Activated CD4-positive, alpha-beta memory T cell treated with anti-CD3 and anti-CD28 coated beads for 36 hours (primary cell): ENCODE measurements around the gene SPNS3. TPM values are rescaled to one million over a fixed set of nuclear protein-coding genes. Genes with fewer than 3 reads are reported as not detected.

Source experiments
- CTCF ChIA-PET: fragments of 350-600 bp; sonication (Branson Sonifier 250); formaldehyde crosslinking; loops from one replicate; lab custom pipeline; 2021; ENCODE audit warnings: antibody characterized with exemption, inconsistent platforms; lab: Charles Lee
- POLR2A ChIA-PET: fragments of 350-600 bp; sonication (Branson Sonifier 250); formaldehyde crosslinking; loops from one replicate; lab custom pipeline; 2021; ENCODE audit warnings: antibody characterized with exemption; lab: Charles Lee
- DNase-seq: peaks from one replicate; pipeline ENCODE4 v3.0.0-alpha.2; 2020
- H3K27ac Mint-ChIP-seq: one replicate; pipeline ENCODE4 v1.8.0; 2021; ENCODE audit warnings: mixed read lengths
- H3K27me3 Mint-ChIP-seq: one replicate; pipeline ENCODE4 v1.8.0; 2021; ENCODE audit warnings: mixed read lengths
- H3K36me3 Mint-ChIP-seq: one replicate; pipeline ENCODE4 v1.8.0; 2021; ENCODE audit warnings: mixed read lengths
- H3K4me1 Mint-ChIP-seq: one replicate; pipeline ENCODE4 v1.8.0; 2021; ENCODE audit warnings: low read depth, mixed read lengths
- H3K4me3 Mint-ChIP-seq: one replicate; pipeline ENCODE4 v1.8.0; 2021; ENCODE audit warnings: mild to moderate bottlenecking, mixed read lengths
- H3K9me3 Mint-ChIP-seq: one replicate; pipeline ENCODE4 v1.8.0; 2021; ENCODE audit warnings: mixed read lengths
- intact Hi-C: fragments of 100-400 bp; cut with micrococcal nuclease; formaldehyde crosslinking; loops from one replicate; pipeline ENCODE4 v1.15.1; 2023
- total RNA-seq, 2 experiments: library from RNA; stranded (reverse); gene quantifications; one replicate each; pipeline ENCODE4 v1.2.3, GENCODE V29; 2021

SPNS3 gene
- total RNA-seq, 2 experiments from 2014 or later = 6.6 to 6.7 TPM

DNA sequence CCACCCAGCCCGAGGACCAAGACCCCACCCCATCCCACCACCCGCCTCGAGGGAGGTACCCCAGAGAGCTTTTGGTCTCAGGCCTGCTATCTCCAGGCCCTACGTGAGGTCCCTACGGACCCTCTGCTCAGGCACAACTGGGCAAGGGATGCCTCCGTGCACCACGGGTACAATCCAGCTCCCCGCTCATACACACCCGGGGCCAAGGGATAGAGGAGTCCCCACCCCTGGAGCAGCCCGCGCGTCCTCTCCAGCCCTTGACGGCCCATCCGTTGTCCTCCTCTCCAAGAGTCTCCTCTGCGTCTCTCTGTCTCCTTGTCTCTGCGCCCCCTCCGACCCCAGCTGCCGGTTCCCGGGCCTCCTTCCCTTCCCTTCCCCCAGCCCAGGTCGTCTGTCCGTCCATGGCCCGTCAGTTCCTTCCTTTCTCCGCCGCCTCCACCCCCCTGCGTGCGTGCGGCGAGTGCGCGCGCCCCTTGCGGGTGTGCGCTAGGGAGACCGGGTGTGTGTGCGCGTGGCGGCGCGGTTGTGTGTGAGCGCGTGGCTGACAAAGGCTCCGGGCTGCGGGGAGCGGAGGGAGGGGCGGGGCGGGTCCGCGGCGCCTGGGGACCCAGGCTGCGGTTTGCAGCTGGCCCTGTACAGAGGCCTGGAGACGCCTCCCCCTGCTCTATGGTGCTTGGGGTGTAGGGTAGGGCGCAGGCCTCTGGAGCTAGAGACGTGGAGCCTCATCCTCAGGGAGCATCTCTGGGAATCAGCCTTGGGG, 65.9 kb downstream of the SPNS3 start:
- H3K4me3 Mint-ChIP-seq = peak overlapping the region; percentile 65
- intact Hi-C loops = loop anchor here (10.0 kb wide), 1 partner anchor 65 kb away; the partner anchor contains the start of gene SPNS3
- CTCF ChIA-PET = interaction anchor here (0.6 to 2.1 kb wide), 6 partner anchors 56 to 127 kb away, joined by 3 to 7 read pairs (median 3); partner anchors contain the start of gene MYBBP1A
- POLR2A ChIA-PET = interaction anchor here (1.2 to 1.3 kb wide), 2 partner anchors 14 to 51 kb away, joined by 3 read pairs; no protein-coding TSS in a partner anchor
- no peak for DNase-seq
- H3K36me3 Mint-ChIP-seq = no peaks in the 10 kb centered on the region
- no peaks in the 10 kb centered on the region for H3K9me3 Mint-ChIP-seq
- peaks cover 34% of the 10 kb centered on the region for H3K27me3 Mint-ChIP-seq
- H3K27ac Mint-ChIP-seq = no peak overlapping the region
- peaks cover 19% of the 10 kb centered on the region for H3K4me1 Mint-ChIP-seq

DNA sequence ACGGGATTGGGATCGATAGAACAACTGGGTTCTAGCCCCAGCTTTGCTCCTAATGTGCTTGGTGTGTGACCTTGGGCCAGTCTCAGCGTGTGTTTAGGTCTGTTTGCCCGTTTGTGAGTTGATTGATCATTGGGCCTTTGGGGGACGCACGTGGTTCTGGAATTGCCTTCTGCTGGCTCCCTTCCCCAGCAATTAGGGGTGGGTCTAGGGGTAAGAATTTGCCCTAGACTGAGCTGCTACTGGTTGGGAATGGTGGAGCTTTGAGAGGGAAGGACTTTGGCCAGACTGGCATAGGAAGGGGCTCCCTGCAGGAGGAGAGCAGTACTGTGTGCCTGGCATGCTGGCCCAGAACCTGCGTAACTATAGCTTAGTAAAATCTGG, 66.4 kb downstream of the SPNS3 start:
- DNase-seq = no peak
- intact Hi-C loops = loop anchor here (10.0 kb wide), 1 partner anchor 65 kb away; the partner anchor contains the start of gene SPNS3
- no peaks in the 10 kb centered on the region for H3K9me3 Mint-ChIP-seq
- H3K4me3 Mint-ChIP-seq = peak overlapping the region; percentile 14
- POLR2A ChIA-PET = no interaction called here
- H3K36me3 Mint-ChIP-seq = no peaks in the 10 kb centered on the region
- peaks cover 35% of the 10 kb centered on the region for H3K27me3 Mint-ChIP-seq
- peaks cover 24% of the 10 kb centered on the region for H3K4me1 Mint-ChIP-seq
- CTCF ChIA-PET = interaction anchor here (0.9 to 2.1 kb wide), 2 partner anchors 79 to 104 kb away, joined by 3 to 7 read pairs; no protein-coding TSS in a partner anchor
- no peak overlapping the region for H3K27ac Mint-ChIP-seq

DNA sequence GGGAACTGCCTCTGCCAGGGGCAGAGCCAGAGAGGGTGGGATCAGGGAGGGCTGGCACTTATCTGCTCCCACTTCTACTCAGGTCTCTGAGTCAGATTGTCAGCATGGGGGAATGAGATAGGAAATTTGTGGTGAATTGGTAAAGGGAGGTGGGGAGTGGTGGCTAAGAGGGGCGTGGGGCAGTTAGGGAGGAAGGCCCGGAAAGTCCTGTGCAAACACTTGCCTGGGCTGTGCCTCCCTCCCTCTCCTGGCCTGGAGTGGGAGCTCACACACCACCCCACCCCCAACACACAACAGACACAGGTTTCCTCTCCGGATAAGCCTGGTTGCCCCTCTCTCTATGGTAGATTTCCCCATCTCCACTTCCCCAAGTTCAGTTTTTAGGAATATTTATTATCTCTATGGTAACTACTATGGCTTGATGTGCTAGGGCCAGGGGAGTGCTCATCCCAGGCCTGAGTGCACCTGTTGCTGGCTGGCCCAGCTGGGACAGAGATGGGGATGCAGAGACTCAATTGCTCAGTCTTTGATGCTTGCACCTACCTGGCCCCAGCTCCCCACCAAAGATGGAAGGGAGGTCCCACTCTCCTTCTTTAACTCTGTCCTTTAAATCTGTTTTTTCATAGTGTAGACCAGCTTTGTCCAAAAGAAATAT, 67.7 kb downstream of the SPNS3 start:
- Mint-ChIP-seq H3K4me1 (peaks cover 24% of the 10 kb centered on the region), H3K36me3 (no peaks in the 10 kb centered on the region), H3K9me3 (no peaks in the 10 kb centered on the region), H3K27ac (no peak overlapping the region), H3K4me3 (no peak overlapping the region), H3K27me3 (peaks cover 35% of the 10 kb centered on the region)
- ChIA-PET POLR2A (no interaction called here), CTCF (interaction anchor here (0.6 kb wide), 2 partner anchors 66 to 155 kb away, joined by 3 read pairs; no protein-coding TSS in a partner anchor)
- DNase-seq = no peak
- intact Hi-C loops = loop anchor here (10.0 kb wide), 1 partner anchor 67 kb away; the partner anchor contains the start of gene SPNS3

DNA sequence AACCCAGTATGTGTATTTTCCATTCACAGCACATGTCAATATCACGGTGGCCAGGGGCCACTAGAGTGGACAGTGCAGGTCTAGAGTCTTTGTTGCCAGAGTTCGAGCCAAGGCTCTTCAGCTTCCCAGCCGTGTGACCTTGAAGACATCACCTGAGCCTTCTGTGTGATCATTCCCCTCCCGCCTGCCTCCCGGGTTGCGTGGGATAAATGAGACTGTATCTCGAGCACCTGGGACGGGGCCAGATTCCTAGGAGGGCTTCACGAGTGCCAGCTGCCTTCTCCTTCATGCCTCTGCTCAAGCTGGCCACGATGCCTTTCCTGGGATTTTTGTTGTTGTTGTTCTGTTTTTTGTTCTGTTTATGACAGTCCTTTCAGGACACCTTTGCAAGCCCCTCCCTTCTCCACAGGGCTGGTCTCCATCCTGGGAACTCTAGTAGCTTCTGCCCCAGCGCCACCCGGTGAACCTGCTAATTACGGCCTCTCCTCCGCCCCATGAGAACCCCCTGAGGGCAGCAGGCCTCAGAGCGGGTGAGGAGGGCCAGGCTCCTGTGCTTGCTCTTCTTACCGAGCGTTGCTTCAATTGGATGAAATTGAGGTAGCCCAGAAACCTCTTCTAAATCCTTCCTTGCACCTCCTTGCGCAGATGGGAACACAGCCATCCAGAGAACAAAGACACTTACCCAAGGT, 68.9 kb downstream of the SPNS3 start:
- Mint-ChIP-seq H3K4me3 (no peak overlapping the region), H3K36me3 (no peaks in the 10 kb centered on the region), H3K27ac (no peak overlapping the region), H3K4me1 (peaks cover 24% of the 10 kb centered on the region), H3K9me3 (no peaks in the 10 kb centered on the region), H3K27me3 (peaks cover 38% of the 10 kb centered on the region)
- POLR2A ChIA-PET = interaction anchor here (0.6 kb wide), 1 partner anchor 10 kb away, joined by 3 read pairs; no protein-coding TSS in a partner anchor
- intact Hi-C loops = loop anchor here (10.0 kb wide), 1 partner anchor 68 kb away; the partner anchor contains the start of gene SPNS3
- DNase-seq = no peak
- CTCF ChIA-PET = no interaction called here

DNA sequence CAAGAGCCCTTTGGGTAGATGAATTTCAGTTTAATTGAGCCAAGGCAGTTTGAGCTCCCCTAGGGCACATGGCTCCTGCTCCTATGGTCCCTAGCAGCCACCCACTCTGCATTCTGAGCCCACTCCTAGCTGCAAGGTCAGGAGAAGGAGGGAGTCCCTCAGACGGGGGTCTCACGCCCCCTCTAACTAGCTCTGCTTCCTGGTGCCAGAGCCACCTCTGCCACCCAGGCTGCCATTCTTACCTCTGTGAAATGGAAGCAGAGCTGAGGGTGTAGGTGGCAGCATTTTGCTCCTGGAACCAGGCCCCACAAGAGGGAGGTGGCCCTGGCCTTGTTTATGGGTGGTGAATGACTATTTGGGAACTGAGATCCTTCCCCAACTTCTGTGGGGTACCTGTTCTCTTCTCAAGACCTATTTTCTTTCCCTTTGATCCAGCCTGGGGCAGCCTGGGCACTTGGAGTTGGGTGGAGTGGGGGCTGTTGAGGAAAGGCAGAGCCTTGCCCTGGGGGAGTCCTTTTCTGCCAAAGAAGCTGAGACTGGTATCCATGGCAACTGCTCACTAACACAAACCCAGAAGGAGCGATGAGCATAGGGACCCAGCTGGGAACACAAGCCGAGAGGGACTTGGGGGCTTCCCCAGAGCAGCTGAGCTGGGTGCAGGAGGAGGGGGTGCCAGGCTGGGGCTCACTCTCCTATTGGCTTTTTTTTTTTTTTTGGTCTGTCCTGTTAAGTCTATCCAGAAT, 69.7 kb downstream of the SPNS3 start:
- ChIA-PET POLR2A (interaction anchor here (0.6 kb wide), 1 partner anchor 11 kb away, joined by 3 read pairs; no protein-coding TSS in a partner anchor), CTCF (no interaction called here)
- intact Hi-C loops = loop anchor here (10.0 kb wide), 1 partner anchor 69 kb away; the partner anchor contains the start of gene SPNS3
- Mint-ChIP-seq H3K9me3 (no peaks in the 10 kb centered on the region), H3K27ac (no peak overlapping the region), H3K4me3 (no peak overlapping the region), H3K36me3 (no peaks in the 10 kb centered on the region), H3K27me3 (peaks cover 38% of the 10 kb centered on the region), H3K4me1 (peaks cover 24% of the 10 kb centered on the region)
- DNase-seq = no peak

DNA sequence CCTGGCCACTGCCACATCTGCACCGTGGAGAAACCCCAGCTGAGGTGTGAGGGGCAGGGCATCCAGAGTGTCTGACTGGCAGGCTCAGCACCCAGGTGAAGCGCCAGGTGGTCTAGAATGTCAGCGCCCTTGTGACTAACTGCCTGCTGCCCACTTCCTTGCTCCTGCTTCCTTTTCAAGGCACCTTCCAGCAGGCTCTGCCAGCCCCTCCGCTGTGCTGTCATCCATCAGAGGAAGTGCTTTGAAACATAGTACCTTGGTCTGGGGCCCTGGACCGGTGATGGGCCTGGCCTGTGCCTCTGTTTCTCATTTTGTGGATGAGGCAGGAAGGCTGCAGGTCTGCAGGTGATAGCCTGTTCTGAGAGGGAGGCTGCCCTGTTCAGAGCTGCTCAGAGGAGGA, 70.4 kb downstream of the SPNS3 start:
- DNase-seq = no peak
- ChIA-PET CTCF (no interaction called here), POLR2A (no interaction called here)
- Mint-ChIP-seq H3K27ac (no peak overlapping the region), H3K9me3 (no peaks in the 10 kb centered on the region), H3K4me1 (peaks cover 29% of the 10 kb centered on the region), H3K4me3 (no peak overlapping the region), H3K27me3 (peaks cover 38% of the 10 kb centered on the region), H3K36me3 (no peaks in the 10 kb centered on the region)
- intact Hi-C loops = loop anchor here (10.0 kb wide), 1 partner anchor 69 kb away; the partner anchor contains the start of gene SPNS3

DNA sequence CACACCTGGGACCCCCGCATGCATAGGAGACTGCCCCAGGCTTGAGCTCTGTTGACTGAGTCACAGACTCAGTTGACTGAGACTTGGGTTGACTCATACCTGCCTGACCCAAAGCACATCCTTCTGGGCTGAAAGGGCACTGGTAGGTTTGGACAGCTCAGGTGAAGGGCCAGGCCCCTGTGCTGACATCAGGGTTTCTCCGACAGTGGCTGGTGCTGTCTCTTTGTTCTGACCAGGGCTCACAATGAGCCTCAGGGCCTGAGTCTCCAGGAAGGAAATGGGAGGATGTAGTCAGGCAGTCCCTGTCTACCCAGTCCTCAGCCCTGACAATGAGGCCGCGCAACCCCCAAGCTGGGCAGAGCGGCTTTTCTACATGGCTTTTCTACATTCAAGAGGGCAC, 71.4 kb downstream of the SPNS3 start:
- Mint-ChIP-seq H3K36me3 (no peaks in the 10 kb centered on the region), H3K27me3 (peaks cover 31% of the 10 kb centered on the region), H3K27ac (no peak overlapping the region), H3K9me3 (no peaks in the 10 kb centered on the region), H3K4me3 (no peak overlapping the region), H3K4me1 (peaks cover 27% of the 10 kb centered on the region)
- POLR2A ChIA-PET = no interaction called here
- intact Hi-C loops = loop anchor here (10.0 kb wide), 1 partner anchor 70 kb away; the partner anchor contains the start of gene SPNS3
- no peak for DNase-seq
- CTCF ChIA-PET = interaction anchor here (0.8 kb wide), 1 partner anchor 61 kb away, joined by 3 read pairs; no protein-coding TSS in a partner anchor

DNA sequence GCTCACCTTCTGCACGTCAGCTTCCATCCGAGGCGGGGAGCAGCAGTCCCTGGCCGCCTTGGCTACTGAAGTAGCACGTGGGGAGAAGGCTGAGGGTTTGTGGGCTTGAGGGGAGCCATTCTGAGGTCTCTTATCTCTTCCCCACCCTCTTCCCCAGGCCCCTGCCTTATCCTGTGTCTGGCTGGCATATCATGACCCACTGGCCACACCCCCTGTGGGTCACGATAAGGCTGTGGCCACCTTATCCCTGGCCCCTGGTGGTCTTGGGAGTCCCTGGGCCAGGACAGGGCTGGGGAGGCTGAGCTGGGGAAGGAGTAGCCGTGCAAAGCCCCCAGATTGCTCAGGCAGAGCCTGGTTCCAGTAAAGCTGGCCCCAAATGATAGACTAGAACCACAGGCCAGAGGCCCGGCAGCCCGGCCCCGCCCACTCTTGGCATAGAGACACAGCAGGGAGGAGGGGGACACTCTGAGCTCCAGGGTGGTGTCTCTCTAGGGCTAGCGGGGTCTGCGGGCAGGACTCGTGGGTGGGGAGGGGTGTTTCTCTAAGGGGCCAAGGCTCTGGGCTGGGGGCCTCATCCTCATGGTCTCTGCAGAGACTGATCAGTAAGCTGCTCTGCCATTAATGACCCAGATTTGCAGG, 72.6 kb downstream of the SPNS3 start:
- intact Hi-C loops = loop anchor here (10.0 kb wide), 1 partner anchor 71 kb away; the partner anchor contains the start of gene SPNS3
- peaks cover 21% of the 10 kb centered on the region for H3K27me3 Mint-ChIP-seq
- no peaks in the 10 kb centered on the region for H3K9me3 Mint-ChIP-seq
- CTCF ChIA-PET = interaction anchor here (1.0 kb wide), 1 partner anchor 86 kb away, joined by 3 read pairs; no protein-coding TSS in a partner anchor
- no peak for DNase-seq
- H3K36me3 Mint-ChIP-seq = no peaks in the 10 kb centered on the region
- POLR2A ChIA-PET = no interaction called here
- peaks cover 22% of the 10 kb centered on the region for H3K4me1 Mint-ChIP-seq
- no peak overlapping the region for H3K4me3 Mint-ChIP-seq
- H3K27ac Mint-ChIP-seq = no peak overlapping the region

DNA sequence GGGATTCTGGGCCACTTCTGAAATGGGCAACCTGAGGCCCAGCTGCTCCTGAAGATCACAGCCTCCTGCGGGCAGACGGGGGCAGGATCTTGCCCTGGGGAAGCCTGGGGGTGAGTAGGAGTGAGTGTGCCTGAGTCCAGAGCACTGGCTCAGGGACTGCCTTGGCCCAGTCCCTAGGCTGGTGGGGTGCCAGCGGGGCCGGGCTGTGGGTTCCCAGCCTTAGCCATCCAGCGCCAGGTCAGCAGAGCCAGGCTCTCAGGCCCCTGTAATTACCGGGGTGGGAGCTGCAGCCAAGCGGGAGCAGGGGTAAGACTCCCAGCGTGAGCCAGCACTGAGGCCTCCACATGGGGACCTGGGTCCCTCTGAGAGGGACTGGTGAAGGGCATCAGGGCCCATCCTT, 73.2 kb downstream of the SPNS3 start:
- no peak overlapping the region for H3K4me3 Mint-ChIP-seq

DNA sequence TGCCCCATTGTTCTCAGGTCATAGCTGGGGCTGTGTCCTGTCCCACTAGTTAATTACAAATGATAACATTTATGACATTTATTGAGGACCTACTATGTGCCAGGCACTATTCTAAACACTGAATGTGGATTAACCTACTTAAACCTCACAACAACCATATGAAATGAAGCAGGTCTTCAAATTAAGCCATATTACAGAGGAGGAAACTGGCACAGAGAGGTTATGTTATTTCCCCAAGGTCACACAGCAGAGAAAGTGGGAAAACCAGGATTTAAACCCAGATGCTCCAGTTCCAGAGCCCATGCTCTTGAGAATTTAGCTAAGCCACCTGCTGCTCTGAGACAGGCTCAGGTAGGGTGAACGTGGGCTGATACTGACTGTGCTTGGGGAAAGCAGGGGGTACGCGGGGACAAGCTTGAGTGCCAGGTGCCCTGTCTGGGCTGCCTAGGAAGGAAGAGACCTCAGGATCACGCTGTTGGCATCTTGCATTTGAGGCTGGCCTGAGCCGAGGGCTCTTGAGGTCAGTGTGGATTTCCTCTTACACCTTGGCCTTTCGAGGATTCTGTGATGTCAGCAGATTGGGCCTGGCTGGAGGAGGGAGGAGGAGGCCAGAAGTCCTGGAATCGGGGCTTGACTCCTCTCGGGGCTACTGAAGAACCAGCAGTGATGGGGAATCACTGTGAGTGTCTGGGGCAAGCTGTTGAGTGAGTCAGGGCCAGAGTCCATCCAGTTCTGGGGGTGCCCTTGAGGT, 73.8 kb downstream of the SPNS3 start:
- DNase-seq = no peak
- no peaks in the 10 kb centered on the region for H3K9me3 Mint-ChIP-seq
- H3K36me3 Mint-ChIP-seq = no peaks in the 10 kb centered on the region
- peaks cover 16% of the 10 kb centered on the region for H3K27me3 Mint-ChIP-seq
- intact Hi-C loops = loop anchor here (10.0 kb wide), 1 partner anchor 73 kb away; the partner anchor contains the start of gene SPNS3
- H3K27ac Mint-ChIP-seq = no peak overlapping the region
- peaks cover 22% of the 10 kb centered on the region for H3K4me1 Mint-ChIP-seq
- H3K4me3 Mint-ChIP-seq = no peak overlapping the region
- CTCF ChIA-PET = no interaction called here
- POLR2A ChIA-PET = no interaction called here

More for the DNA sequence above, 73.2 kb downstream of the SPNS3 start:
- DNase-seq = no peak
- ChIA-PET CTCF (interaction anchor here (1.0 kb wide), 1 partner anchor 86 kb away, joined by 3 read pairs; no protein-coding TSS in a partner anchor), POLR2A (no interaction called here)
- peaks cover 22% of the 10 kb centered on the region for H3K4me1 Mint-ChIP-seq
- intact Hi-C loops = loop anchor here (10.0 kb wide), 1 partner anchor 72 kb away; the partner anchor contains the start of gene SPNS3
- no peak overlapping the region for H3K27ac Mint-ChIP-seq
- H3K9me3 Mint-ChIP-seq = no peaks in the 10 kb centered on the region
- peaks cover 16% of the 10 kb centered on the region for H3K27me3 Mint-ChIP-seq
- H3K36me3 Mint-ChIP-seq = no peaks in the 10 kb centered on the region
